ENCODE data around the gene POLL.

Gene POLL

GRCh38 chr10:101565370-101565900 is 22.6 kb downstream of the POLL start:
- H3K4me3 ChIP-seq (replicated peaks; ENCODE audit: insufficient read depth, low read length): no peak overlapping the region
- DNase-seq (ENCODE audit: low read depth in 1 of 2, low spot score in 1 of 2): no peak
- H3K27ac ChIP-seq (replicated peaks): no peak overlapping the region
- H3K27me3 ChIP-seq (ENCODE audit: insufficient read depth, poor library complexity, severe bottlenecking): peaks cover 33% of the 10 kb centered on the region
- TF ChIP-seq POLR2AphosphoS5 (IDR thresholded peaks at IDR 0.05; ENCODE audit: low read depth): no peak
- TF ChIP-seq SPI1 (IDR thresholded peaks at IDR 0.05; ENCODE audit: borderline replicate concordance, low read depth): no peak
- TF ChIP-seq REST (IDR thresholded peaks at IDR 0.05; ENCODE audit: insufficient replicate concordance, low read depth): no peak
- TF ChIP-seq CTCF (IDR thresholded peaks at IDR 0.05; ENCODE audit: insufficient read depth, low read length): no peak
- TF ChIP-seq GABPA (IDR thresholded peaks at IDR 0.05; ENCODE audit: low read depth): no peak

GRCh38 chr10:101564490-101564991 is 23.5 kb downstream of the POLL start:
- Histone ChIP-seq H3K27me3 (ENCODE audit: insufficient read depth, poor library complexity, severe bottlenecking) (peaks cover 28% of the 10 kb centered on the region), H3K4me3 (replicated peaks; ENCODE audit: insufficient read depth, low read length) (no peak overlapping the region)
- no peak for TF ChIP-seq POLR2AphosphoS5 (IDR thresholded peaks at IDR 0.05; ENCODE audit: low read depth)

GRCh38 chr10:101563497-101564040 is 24.5 kb downstream of the POLL start:
- TF ChIP-seq SPI1 (IDR thresholded peaks at IDR 0.05; ENCODE audit: borderline replicate concordance, low read depth): no peak
- TF ChIP-seq CTCF (IDR thresholded peaks at IDR 0.05; ENCODE audit: insufficient read depth, low read length): no peak
- no peak for TF ChIP-seq REST (IDR thresholded peaks at IDR 0.05; ENCODE audit: insufficient replicate concordance, low read depth)
- no peak for TF ChIP-seq GABPA (IDR thresholded peaks at IDR 0.05; ENCODE audit: low read depth)
- no peak for TF ChIP-seq POLR2AphosphoS5 (IDR thresholded peaks at IDR 0.05; ENCODE audit: low read depth)
- DNase-seq (ENCODE audit: low read depth in 1 of 2, low spot score in 1 of 2): no peak

More at GRCh38 chr10:101564490-101564991, 23.5 kb downstream of the POLL start:
- no peak overlapping the region for H3K27ac ChIP-seq (replicated peaks)
- no peak for DNase-seq (ENCODE audit: low read depth in 1 of 2, low spot score in 1 of 2)

GRCh38 chr10:101563007-101563406 is 25.1 kb downstream of the POLL start:
- peaks cover 18% of the 10 kb centered on the region for H3K27me3 ChIP-seq (ENCODE audit: insufficient read depth, poor library complexity, severe bottlenecking)
- DNase-seq (ENCODE audit: low read depth in 1 of 2, low spot score in 1 of 2): no peak
- H3K27ac ChIP-seq (replicated peaks): no peak overlapping the region
- no peak overlapping the region for H3K4me3 ChIP-seq (replicated peaks; ENCODE audit: insufficient read depth, low read length)
- TF ChIP-seq CTCF (IDR thresholded peaks at IDR 0.05; ENCODE audit: insufficient read depth, low read length): no peak
- no peak for TF ChIP-seq GABPA (IDR thresholded peaks at IDR 0.05; ENCODE audit: low read depth)
- no peak for TF ChIP-seq REST (IDR thresholded peaks at IDR 0.05; ENCODE audit: insufficient replicate concordance, low read depth)
- TF ChIP-seq SPI1 (IDR thresholded peaks at IDR 0.05; ENCODE audit: borderline replicate concordance, low read depth): no peak
- no peak for TF ChIP-seq POLR2AphosphoS5 (IDR thresholded peaks at IDR 0.05; ENCODE audit: low read depth)

More at GRCh38 chr10:101563497-101564040, 24.5 kb downstream of the POLL start:
- Histone ChIP-seq H3K4me3 (replicated peaks; ENCODE audit: insufficient read depth, low read length) (no peak overlapping the region), H3K27ac (replicated peaks) (no peak overlapping the region), H3K27me3 (ENCODE audit: insufficient read depth, poor library complexity, severe bottlenecking) (peaks cover 20% of the 10 kb centered on the region)
